Tibial nerve (tissue), 4 donors: ENCODE measurements around the gene RTCA.

Experiments
- EP300 ChIP-seq, 2 donors: sonication (generic); formaldehyde crosslinking; IDR thresholded peaks; one replicate each; pipeline ENCODE4 v1.6.1; 2017; ENCODE audit warnings: antibody characterized with exemption in 2 of 2, mild to moderate bottlenecking in 1 of 2
- POLR2A ChIP-seq, 2 donors: fragments of 450-650 bp; IDR thresholded peaks; one replicate each; pipeline ENCODE4 v1.6.1; 2017; ENCODE audit warnings: antibody characterized with exemption in 2 of 2, mild to moderate bottlenecking in 2 of 2, moderate library complexity in 2 of 2
- TF ChIP-seq, protein P1 (sequence below), 5 experiments: fragments of 200-600 bp in 3 of 5; fragments of 450-650 bp in 2 of 5; sonication (generic) in 3 of 5; IDR thresholded peaks; one replicate each; pipeline ENCODE4 v1.5.1; 2016 to 2019; ENCODE audit warnings: antibody characterized with exemption in 5 of 5, mild to moderate bottlenecking in 3 of 5, moderate library complexity in 2 of 5

DNA sequence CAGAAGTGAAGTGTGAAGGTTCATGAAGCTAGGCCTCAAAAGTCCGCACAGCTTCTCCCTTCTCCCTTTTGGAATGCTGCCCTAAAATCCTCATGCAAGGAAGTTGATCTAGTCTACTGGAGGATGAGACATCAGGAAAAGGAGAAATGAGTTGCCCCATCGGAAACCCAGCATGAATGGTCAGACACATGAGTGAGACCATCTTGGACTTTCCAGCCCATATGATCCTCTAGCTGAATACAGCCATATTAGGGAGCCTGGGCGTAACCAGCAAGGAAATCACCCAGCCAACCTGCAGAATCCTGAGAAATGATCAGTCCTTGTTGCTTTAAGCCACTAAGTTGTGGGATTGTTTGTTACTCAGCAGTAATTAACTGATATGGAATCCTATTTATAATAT lies 28.9 kb upstream of the RTCA start:
- no peak for TF ChIP-seq POLR2A (IDR thresholded peaks at IDR 0.05)
- TF ChIP-seq, protein P1, sequence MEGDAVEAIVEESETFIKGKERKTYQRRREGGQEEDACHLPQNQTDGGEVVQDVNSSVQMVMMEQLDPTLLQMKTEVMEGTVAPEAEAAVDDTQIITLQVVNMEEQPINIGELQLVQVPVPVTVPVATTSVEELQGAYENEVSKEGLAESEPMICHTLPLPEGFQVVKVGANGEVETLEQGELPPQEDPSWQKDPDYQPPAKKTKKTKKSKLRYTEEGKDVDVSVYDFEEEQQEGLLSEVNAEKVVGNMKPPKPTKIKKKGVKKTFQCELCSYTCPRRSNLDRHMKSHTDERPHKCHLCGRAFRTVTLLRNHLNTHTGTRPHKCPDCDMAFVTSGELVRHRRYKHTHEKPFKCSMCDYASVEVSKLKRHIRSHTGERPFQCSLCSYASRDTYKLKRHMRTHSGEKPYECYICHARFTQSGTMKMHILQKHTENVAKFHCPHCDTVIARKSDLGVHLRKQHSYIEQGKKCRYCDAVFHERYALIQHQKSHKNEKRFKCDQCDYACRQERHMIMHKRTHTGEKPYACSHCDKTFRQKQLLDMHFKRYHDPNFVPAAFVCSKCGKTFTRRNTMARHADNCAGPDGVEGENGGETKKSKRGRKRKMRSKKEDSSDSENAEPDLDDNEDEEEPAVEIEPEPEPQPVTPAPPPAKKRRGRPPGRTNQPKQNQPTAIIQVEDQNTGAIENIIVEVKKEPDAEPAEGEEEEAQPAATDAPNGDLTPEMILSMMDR (IDR thresholded peaks at IDR 0.05): no peak
- TF ChIP-seq EP300 (IDR thresholded peaks at IDR 0.05): no peak
